Umbilical cord (tissue), 2 donors: ENCODE data around the gene GRID1. TPM values are rescaled to one million over a fixed set of nuclear protein-coding genes. Genes with fewer than 3 reads are reported as not detected.

Experiments used
- DNase-seq: peaks from one replicate; pipeline ENCODE4 v3.0.0-alpha.2; 2015; ENCODE audit warnings: low spot score
- total RNA-seq: library from RNA; depleted of rRNA; stranded (reverse); fragments of >200 nt; gene quantifications from one replicate; pipeline ENCODE4 v1.2.3, GENCODE V29; 2014; ENCODE audit warnings: low replicate concordance; ENCODE audit not compliant: insufficient read depth

The GRID1 gene
- total RNA-seq, 1 donor from 2014 or later: 7.2 TPM

DNA sequence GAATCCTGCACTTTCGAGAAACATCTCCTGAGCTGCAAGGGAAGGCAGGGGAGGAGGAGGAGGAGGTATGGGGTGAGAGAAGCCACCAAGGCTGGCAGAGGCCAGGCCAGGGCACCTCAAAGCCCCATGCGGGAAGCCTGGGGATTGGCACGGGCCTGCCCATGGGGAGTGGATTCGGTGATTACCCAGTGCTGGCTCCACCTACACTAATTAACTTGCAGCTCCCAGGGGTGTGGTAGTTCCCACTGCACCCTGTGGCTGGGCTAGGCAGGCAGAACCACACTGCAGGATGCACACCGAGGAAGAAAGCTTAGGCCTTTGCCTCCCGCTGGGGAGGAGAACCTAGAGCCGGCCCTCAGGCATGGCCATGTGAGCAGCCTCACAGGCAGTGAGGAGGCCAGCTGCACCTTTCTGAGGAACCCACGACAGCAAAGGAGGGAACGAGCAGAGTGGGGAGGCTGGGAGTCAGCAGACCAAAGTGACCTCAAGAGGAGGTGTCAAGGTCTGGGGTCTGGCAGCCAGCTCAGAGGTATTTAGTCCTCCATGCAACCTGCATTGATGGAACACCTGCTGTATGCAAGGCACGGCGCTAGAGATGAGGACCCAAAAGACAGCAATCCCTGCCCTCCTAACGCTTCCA lies 27.2 kb downstream of the GRID1 start:
- no peak for DNase-seq

DNA sequence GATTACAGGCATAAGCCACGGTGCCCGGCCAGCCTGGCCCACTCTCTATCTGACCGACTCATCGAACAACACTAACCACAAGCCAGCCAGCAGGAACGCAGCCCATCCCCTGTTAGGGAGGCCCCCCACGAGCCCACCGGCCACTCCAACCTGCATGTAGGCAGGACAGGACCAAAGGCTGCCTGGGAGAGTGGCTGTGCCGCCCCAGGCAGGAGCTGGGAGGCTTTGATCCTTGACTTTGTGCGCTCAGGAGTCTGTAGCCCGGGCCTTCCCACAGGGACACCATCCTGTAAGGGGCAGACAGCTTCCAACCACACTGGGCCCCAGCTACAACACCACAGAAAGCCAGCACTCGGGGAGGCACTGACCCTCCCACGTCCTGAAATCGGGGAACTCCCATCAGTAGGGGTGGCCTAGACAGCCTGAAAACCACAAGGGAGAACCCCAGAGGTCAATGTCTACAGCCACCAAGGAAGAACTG lies 29.4 kb downstream of the GRID1 start:
- DNase-seq: no peak

DNA sequence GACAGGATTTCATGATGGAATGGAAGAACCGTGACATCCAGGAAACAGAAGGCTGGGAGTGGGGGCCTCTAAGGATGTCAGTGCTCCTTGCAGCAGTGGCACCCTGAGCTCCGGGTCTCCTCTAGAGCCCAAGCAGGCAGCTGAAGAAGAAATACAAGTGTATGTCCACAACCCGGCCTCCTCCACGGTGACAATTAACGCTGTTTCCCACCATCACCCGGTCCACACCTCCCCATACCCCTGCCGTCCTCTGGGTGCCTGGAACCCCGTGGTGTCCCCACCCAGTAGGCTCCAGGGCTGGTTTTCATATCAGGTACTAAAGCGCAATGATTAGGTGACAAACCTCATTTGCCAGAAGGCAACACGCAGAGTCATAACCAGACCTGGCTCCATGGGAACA lies 30.3 kb downstream of the GRID1 start:
- DNase-seq: no peak

DNA sequence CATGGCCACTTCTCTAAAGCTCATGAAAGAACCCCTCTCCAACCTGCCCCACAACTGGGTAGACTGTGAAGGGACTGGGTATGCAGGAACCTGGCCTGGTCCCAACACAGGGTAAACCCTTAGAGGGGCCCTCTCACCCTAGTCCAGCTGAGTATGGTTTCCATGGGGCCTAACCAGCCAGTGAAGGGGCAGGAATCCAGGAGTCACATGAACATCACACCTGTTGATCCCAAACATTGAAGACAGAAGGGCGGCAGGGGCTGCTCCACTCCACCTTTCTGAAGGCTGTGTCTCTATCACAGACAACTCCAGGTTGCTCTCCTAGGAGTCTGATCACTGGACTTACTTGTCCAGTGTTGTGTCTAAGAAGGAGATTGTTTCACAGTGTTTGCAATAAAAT lies 30.8 kb downstream of the GRID1 start:
- DNase-seq: no peak

DNA sequence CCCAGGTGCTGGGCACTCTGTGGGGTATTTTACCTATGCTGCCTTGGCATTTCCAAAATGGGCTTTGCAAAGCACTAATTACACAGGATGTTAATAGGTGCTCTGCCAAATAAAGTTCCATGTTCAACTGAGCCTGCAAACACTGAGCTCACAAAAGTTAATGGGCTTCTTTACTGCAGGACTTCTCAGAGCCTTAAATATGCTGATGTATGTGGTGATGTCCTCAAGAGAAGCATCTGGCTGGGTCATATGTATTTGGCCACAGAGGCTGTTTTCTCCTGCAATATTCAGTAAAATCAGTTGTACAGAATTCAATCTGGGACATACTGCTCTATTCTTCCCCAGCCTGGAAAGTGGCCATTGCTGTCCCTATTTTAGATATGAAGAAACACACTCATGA lies 31.3 kb downstream of the GRID1 start:
- DNase-seq: no peak

DNA sequence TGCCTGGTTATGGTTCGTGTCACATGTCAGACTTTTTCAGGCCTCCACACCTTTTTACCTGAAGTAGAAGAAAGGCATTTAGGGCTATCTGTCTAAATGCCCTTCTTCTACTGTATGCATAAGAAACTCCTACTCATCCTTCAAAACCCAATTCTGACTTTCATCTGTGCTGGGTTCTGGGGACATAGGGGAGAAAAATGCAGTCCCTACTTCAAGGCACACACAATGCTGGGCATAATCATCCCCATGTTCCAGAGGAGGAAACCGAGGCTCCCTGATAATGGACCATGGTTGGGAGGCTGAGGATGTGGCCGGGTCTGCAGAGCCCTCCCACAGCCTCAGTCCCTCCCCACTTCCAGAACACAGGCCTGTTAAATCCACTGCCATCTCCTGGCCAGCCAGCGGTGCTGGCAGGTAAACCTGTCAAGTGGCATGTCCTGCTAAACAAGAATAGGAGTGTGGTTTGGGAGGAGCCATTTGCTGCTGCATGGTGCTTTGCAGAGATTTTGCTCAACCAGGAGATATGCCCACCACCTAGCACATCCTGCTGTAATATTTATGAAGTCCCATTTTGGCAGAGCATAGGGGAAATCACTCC lies 32.0 kb downstream of the GRID1 start:
- DNase-seq: no peak

DNA sequence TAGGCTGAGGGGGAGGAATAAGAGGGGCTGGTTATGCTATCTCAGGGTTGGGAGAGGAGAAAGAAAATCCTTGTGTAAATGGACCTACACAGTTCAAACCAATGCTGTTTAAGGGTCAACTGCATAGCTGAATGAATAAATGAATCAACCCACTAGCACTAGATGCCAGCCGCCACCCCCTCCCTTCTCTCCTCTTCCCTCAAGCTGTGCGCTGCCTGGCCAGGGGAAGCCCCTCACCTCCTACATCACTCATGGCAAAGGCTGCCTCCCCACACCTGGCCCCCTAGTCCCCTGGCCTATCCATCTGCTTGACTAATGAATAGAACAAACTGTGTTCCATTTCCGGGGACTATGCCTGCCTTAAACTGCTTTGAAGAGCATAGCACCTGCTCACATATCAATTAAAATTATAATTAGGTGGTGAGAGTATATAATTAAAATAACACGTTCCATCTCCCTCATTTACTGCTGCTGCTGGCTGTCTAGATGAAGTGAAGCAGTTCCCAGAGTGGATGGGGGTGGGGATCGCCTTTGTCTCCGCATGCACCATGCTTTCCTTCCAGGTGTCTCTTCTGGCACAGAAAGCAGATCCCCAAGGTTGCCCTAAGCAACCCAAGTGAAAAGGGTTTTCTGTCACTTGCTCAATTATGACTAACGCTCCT lies 32.6 kb downstream of the GRID1 start:
- DNase-seq: no peak

DNA sequence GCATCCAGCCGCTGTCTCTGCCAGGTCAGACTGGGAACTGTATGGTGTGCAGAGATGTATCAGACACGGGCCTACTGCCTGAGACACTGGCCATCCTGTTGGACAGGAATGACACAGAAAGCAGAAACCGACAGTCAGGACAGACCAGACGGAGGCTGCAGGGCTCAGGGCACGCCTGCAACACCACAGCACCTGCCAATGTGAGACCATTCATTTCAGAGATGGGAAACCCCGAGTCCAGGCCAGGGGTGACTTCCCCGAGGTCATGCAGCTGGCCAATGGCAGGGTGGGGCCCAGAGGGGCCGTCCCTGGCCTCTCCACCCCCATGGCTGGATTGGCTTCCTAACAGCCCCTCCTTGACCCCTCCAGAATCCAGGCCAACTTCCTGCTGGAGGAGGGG lies 34.7 kb downstream of the GRID1 start:
- DNase-seq: no peak

DNA sequence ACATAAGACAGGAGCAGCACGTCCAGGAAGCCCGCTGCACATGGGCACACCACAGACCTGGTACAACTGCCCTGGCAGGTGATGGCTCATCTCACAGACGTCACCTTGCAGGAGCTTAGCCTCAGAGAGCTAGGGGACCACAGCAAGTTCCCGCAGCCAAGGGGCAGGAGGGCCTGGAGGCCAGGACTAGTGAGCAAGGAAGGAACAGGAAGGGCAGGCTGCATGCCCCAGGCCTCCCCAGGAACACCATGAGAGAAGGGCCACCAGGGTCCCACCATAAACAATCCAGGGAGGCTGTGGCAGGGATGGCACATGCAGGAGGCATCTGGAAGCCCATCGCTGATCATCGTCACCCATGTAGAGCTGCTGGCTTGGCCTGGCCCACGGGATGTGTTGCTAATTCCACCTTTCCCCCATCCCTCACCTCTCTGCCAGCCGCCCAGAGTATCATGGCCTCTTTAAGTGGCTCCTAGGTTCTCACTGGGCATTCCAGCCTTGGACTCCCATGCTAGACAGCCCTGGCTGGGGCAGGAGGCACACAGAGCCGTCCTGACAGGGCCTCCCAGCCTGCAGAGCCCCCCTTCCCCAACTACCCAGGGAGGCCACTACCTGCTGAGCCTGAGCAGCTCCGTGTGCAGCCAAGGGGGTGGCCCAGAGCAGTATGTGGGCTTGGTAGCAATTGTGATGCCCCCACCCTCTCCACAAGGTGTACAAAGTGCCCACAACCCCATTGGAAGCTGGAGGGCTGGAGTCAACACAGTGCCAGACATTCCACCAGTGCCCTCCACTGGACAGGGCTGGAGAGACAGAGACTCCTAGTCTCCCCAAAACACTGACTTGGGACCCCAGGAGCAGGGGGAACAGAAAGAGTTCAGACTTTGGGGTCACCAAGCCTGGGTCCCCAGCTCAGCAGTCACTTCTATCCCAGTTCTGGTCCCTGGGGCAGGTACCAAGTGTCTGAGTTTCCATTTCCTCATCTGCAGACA lies 35.5 kb downstream of the GRID1 start:
- DNase-seq: no peak

DNA sequence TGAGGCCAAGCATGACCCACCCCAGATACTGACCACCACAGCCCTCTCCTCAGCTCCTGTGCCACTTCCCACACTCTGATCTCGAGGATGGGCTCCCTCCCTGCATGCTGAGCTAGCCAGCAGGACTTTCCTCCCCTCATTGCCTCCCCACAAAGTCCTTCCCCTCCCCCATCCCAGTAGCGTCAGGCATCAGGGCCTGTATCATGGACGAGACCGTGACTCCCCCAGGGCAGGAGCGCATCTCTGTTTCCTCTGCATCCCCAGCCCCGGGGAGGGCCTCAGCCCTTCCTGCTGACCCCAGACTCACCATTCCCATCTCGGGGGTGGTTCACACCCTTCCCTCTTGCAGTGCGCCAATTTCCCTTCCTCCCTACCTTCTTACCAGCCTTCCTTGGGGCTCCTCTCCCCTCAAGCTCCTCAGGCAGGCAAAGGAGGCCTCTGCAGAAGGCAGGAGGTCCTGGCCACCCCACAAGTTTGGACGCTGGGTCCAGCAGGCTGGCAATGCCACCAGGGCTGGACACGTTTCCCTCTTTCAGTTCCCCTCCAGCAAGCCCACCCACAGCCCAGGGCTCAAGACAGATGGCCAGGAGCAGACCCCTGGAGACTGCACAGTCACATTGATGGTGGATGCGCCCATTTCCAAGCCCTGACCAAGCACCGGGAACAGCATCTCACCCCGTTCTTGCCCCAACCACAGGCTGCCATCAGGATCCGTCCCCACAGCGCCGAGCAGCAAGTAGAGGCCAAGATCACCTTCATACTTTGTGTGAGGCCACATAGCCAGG lies 36.5 kb downstream of the GRID1 start:
- no peak for DNase-seq

DNA sequence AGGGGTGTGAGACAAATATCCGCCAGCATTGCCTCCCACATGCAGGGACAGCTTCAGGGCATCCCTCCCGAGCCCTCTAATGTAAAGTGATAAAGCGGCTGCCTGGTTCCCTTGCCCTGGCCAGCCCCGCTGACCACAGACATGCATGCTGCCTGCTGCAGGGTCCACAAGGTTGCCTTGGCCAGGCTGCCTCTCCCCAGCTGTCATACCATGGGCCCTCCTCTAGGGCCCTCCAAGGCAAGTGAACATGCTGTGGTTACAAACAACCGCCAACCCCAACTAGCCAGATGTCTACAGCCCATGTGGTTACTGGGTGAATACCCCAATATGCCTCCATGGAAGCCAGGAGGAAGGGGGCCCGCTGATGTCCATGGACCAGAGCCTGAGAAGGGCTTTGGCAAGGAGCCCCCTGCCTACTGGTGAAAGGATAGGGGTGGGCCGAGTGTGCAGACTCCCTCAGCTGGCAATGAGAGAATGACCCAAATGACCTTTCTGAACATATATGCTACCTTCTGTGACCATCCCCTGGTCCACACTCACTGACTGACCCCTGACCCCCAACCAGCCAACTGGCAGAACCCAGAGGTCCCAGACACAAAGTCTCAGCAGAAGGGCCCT lies 37.4 kb downstream of the GRID1 start:
- no peak for DNase-seq

DNA sequence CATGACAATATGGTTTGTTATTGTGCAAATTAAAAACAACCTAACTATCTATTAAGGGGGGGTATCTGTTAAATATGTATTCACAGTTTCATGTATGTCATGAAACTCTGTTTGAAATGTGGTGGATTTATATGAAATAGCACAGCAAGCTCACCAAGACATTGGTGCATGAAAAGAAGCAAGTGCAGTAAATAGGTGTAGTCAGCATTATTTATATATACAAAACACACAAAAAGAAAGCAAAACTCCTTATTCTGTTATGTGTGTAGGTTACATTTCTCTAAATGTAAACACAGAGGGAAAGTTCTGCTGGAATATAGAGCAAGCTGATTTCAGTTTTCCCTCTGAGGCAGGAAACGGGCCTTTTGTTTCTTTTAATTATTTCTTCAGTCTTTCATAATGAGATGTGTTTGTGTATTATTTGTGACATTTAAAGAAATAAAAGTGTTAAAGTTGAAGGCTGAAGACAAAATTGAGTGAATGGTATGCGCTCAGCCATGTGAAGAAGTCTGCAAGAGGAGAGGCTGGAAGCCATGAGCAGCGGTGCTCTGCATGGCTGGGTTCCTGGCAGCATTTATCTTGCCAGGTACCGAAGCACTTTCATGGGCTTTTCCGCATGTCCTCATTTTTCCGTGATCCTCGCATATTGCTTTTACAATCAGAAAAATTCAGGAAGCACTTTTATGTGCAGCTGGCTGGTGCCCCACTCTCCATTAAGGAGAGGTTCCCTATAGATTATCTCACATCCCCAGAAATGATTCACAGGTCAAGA lies 38.5 kb downstream of the GRID1 start:
- no peak for DNase-seq

DNA sequence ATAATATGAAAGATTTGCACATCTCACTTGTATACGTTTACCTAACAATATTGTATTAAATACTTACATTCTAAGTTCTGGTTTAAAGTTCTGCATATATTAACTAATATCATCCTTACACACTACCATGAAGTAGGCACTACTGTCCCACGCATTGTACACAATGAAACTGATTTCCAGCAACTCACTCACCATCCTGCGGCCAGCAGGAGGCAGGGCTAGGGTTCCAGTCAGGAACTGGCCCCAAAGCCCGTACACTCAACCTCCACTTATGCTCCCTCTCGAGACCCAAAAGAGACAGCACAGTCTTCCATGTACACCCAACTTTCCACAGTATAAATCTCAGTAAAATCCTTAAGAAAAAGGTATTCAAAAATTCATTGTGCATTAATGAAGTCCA lies 41.4 kb downstream of the GRID1 start:
- no peak for DNase-seq

DNA sequence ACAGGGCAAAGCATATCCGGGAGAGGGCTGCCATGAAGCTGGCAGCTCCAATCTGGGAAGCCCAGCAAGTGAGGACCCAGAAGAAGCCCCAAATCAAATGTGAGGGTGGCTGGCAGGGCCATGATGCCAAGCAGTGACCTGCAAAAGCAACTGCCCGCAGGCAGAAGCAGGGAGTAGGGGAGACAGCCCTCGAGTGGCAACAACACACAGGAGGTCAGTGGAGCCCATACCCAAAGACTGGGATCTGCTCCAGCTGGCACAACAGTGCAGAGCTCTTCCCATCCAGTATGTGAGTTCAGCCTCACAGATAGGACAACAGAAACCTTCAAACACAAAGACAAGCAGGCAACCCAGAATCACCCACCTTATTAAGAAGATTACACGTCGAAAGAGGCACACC lies 45.0 kb downstream of the GRID1 start:
- DNase-seq: no peak

DNA sequence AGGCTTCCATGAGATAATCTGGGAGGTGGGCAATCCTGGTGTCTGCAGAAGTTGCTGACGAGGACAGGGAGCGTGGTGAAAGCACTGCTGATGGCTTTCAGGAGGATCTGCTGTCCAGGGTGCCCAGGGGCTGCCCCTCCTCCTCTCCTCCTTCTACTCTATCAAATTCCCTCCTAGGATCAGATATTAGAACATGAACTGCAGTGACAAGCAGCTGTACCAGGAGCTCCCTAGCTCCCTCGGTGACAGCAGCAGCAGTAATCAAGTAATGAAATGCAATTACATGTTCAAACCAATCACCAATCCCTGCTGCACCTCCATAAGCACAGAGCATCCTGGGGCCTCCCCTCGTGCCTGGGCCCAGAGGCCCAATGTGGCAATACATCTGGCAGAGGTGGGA lies 46.9 kb downstream of the GRID1 start:
- DNase-seq: no peak

DNA sequence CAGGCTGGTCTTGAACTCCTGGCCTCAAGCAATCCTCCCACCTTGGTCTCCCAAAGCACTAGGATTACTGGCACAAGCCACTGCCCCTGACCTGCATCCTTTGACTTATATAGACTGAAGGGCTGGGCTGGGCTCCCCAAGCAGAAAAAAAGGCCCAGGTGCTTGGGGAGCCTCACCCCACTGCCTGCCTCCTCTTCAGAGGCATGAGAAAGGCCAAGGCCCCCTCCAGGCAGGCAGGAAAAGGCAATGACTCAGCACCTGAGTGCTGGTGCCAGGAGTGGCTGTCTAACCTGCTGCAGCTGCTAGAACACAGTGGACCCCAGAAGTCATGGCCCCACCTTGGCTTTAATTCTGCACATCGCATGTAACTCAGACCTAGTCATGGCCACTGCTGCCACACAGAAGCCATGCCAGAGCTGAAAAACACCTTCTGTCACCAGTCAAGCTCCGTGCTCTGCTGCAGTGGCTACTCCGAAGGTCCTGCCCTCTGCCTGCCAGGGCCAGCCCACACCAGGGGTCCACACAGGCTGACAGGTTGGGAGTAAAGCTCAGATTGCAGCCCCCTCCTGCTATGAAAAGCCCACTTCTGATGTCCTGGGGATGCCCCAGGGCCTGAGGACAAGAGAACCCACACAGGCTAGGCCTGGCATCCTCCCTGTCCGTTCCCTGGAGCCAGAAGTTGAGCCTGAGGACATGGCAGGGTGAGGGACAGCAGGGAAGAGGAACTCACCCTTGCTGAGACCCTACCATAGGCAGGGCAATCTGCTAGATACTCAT lies 48.5 kb downstream of the GRID1 start:
- no peak for DNase-seq

DNA sequence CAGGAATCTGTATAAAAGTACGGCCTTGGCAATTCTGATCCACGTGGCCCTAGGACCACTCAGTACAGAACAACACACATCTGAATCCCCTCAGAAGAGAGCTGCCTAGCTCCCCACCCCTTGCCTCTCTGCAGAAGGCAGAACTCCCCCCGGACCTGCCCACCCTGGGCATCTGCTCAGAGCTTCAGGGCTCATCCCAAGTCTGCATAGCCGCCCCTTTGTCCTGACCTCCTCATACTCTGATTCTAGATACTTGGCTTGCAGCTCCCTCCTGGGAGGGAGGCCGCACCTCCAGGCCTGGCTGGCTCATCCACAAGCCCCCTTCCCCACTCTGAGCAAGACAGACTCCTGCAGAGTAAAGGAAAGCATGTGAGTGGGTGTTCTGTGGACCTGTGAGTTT lies 49.6 kb downstream of the GRID1 start:
- DNase-seq: no peak

DNA sequence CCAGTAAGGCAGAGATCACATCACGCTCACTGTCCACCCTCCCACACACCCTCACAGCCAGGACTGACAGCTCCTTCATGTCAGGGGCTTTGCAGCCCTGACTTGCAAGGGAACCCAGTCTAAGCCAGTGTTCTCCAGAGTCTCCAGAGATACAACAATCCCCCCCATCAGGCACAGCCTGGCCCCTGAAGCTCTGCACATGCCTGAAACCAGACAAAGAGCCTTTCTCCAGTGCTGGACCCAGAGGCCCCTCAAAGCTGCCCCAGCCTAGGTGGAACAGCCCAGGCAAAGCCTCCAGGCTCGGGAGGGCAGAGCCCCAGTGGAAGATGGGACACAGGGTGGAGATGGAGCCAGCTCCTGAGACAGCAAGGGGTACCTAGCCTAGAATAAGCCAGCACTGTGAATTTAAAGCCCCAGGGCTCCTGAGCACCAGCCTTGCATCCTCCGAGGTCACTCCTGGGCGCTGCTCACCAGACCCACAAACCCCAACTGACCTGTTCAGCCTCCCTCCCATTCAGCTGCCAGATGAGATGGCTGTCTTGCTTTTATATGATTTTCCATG lies 50.2 kb downstream of the GRID1 start:
- no peak for DNase-seq

DNA sequence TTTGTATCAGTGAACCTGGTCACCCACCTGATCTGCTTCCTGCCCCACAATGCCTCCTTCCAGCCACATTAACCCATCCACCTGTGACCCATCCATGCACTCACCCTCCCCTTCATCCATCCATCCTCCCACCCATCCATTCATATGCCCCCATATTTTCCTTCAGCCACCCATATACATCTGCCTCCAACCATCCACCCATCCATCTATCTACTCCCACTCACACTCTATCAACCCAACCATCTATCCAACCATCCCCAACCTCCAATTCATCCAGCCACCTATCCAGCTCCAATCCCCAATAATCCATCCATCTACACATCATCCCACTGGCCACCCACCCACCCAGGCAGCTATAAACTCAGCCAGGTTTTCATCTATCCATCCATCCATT lies 51.0 kb downstream of the GRID1 start:
- DNase-seq: no peak
